ENCODE results near the gene RHOG. TPM values are rescaled to one million over a fixed set of nuclear protein-coding genes. Genes with fewer than 3 reads are reported as not detected.

Gene RHOG
- total RNA-seq, result 57.2 TPM

DNA sequence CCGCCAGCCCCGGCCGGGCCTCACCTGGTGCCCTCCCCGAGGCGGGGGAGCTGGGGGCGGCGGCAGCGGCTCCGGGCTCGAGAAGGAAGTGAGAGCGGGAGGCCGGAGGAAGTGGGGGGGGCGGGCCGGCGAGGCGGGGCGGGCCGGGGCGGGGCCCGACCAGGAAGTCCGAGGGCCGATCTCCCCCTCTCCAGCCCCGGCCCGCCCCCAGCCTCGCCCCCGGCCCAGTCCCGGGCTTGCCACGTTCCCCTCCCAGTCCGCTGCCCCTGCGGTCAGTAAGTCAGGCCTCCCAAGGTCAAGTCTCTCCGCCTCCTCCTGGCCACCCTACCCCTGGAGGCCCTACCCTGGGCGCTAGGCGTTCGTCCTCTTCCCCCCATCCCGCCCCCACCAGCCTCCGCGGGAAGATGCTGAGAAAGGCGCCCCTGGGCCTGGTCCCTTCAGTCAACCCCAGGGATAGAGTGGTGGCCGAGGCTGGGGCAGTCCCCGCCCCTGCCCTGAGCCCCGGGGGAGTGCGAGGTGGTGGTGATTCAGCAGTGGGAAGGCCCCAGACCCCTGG, at the start of gene RHOG:
TSS of gene RHOG (minus strand) at position 90 of the 556 bp plus-strand sequence. CDS start 12,821 bp downstream, outside the sequence.
- peak; percentile 74 for DNase-seq (ENCODE audit: low spot score)

DNA sequence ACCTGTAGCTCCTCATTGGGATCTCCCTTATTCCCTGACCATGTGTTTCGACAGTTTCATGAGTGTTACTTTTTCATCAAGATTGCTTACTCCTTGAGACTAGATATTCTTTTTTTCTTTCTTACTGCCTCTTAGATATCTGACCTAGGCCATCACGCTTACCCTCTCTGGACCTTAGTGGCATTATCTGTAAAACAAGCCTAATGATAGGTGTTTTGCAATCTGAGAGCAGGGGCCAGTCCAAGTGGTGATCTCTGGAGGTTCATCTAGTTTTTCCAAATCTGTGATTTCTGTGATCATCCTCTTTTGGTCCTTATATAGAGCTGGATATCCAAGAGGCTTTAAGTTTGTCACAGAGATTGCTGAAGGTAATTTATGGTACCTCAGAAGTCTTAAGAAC, 49.3 kb upstream of the RHOG start:
- no peak for DNase-seq (ENCODE audit: low spot score)

DNA sequence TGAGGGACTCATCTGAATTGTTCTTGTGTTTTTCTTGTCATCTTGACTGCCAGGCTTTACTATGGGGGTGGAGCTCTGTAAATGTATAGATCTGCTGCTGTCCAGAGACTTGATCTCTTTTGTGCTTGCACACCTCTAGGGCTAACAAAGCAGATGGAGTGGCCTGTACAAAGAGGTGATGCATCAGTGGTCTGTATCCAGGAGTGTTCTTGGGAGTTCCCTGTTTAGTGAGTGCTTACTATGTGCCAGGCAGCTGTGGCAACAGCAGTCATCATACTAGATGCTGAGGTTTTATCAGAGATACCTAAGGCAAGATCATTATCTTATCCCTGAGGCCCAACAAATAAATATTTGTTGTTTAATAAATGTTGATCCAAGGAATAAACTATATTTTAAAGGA, 48.1 kb upstream of the RHOG start:
- DNase-seq (ENCODE audit: low spot score), result no peak

DNA sequence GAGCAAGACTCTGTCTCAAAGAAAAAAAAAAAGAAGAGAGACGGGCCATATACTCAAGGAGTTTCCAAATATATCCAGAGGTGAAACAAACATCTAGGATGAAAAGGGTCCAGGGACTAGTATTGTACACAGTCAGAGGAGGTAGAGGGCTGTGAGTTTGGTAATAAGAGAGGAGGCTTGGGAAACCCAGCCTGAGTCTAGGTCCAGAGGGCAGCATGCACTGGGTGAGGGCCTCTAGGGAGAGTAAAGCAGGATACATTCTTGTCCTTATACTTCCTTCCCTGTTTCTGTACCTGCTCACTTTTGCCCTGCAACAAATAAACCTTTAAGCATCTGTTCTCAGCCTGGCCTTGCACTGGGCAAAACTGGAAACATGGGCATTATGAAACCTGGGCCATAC, 46.2 kb upstream of the RHOG start:
- no peak for DNase-seq (ENCODE audit: low spot score)

DNA sequence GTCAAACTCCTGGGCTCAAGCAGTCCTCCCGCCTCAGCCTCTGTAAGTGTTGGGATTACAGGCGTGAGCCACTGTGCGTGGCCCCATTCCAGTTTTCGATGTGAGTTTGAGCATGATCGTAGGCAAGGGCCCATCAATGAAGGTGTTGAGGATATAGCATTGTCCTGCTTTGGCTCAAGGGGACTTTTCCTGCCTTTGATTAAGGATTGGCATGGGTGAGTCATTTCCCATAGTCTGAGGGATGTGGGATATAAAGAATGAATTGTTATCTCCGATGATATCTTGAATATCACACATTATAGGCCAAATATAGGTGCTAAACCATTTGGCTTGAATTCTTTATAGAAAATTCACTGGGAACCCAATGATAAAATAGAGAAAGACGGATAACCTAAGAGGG, 45.1 kb upstream of the RHOG start:
- no peak for DNase-seq (ENCODE audit: low spot score)

DNA sequence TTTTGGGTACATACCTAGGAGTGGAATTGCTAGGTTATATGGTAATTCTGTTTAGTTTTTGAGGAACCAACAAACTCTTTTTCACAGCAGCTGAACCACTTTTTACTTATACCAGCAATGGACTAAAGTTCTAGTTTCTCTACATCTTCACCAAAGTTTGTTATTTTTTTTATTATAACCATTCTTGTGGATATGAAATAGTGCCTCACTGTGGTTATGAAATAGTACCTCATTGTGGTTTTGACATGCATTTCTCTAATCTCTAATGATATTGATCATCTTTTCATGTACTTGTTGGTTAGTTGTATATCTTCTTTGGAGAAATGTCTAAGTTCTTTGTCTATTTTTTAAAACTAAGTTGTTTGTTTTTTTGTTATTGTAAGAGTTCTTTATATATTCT, 41.9 kb upstream of the RHOG start:
- DNase-seq (ENCODE audit: low spot score), result no peak

DNA sequence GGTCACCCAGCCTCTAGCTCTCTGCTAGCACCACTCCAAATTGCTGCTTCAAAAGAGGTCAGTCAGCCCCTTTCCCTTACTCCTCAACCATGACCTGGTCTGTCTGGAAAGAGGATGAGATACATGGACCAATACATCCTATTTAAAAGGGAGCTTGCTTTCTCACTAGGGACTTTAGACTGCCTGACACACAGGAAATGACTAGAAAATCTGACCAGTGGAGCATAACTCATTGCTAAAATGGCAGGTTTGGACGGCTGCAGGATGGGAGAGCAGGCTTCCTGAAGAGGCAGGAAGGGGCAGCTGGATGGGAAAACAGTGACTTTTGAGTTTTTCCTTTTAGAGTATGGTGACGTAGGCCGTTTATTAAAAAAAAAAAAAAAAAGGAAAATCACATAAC, 40.0 kb upstream of the RHOG start:
- no peak for DNase-seq (ENCODE audit: low spot score)

DNA sequence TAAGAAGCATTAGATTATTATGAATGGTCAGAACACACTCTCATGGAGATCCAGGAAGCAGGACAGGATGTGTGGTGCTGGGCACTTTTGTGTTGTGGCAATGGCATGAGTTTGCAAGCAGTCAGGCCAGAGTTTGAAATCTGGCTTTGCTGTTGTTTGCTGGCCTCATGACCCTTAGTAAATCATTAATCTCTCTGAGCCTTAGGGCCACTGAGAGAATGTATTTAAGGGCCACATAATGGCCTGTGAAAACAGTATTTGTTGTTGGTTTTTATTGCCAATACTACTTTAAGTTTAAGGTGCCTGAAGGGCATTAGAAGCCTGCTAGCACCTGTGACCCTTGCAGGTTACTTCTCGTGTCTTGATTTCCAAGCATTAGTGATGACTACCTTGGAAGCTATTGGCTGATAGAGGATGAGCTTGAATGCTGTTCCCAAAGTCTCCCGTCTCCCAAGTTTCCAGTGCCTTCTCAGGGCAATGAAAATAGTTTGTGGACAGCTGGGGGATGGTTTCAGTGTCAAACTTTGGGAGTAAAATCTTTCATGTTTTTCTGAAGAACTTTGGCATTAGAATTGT, 39.3 kb upstream of the RHOG start:
- peak; percentile 42 for DNase-seq (ENCODE audit: low spot score)

DNA sequence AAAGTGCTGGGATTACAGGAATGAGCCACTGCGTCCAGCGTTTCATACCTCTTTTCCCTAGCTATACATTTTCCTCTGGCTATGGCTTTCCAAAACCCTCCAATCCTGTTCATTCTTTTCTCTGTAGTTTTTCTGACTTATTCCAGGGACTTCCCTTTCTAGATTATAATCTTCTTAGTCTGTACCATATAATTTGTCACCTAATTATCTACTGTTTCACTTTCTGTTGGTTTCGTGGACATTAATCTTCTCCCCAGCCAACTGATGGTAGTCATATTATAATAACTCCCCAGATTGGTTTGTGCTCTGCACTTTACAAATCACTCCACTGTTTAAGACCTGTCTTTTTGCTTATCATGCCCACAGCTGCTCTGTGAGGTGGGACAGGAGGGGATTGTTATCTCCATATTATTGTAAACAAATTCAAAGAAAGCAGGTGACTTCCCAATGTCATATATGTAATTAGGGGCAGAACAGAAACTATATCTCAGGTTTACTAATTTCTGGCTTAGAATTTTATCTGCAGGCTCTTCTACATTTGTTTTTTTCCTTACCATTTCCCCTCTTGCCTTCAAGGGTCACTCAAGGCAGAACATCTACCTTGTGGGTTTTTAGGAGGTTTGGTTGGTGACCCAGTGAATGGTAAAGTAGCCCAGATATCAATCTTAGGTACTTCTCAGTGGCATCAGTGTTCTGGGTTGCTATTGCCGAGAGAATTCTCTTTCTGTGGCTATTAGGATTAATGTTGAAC, 38.6 kb upstream of the RHOG start:
- no peak for DNase-seq (ENCODE audit: low spot score)

DNA sequence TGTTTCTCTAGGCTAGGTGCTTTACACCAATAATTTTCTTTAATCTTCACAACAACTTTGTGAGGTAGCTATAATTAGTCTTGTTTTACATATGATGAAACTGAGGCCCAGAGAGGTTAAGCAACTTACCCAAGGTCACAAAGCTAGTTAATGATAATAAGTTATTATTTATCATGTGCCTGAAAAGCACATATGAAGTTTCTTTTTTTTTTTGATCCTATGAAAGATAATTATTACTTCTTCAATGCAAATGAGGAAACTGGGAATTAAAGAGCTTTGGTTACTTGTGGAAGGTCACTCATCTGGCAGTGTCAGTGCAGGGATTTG, 37.5 kb upstream of the RHOG start:
- no peak for DNase-seq (ENCODE audit: low spot score)

DNA sequence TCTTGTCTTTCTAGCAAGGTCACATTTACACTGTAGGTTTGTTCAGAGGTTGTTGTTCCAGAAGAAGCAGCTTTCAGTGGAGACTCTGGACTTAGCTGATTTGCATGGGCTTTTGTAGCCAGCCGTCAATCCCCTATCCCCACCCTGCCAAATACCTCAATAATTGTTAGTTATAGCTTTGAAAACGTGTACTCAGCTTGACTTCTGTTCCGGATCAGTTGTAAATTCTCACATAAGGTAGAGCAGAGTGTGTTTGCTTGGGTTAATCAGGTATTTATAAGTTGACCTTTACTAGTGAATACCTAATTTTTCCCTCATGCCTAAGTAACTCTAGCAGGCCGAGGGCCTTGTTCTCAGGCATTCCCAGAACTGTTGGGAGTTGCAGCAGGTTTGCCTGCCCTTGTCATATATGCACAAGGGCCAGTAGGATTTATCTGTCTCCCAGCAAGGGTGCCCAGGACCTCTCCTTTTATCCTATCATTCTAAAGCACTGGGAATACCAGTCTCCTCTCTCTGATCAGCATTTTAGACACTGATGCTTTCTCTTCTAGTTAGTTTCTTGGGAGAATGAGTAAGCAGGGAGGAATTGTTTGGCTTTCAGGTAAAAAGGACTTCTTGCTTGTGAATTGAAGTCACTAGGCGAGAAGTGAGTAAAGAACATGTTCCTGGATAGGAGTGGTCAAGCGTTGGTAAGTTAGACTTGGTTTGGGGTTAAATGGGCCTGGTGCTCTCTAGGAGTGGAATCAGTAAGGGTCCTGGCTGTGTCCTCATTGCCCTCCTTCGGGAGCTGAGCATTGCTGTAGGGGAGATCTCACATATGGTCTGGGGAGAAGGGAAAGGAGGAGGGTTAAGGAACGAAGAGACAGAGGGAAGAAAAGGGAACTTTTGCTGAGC, 36.9 kb upstream of the RHOG start:
- no peak for DNase-seq (ENCODE audit: low spot score)

DNA sequence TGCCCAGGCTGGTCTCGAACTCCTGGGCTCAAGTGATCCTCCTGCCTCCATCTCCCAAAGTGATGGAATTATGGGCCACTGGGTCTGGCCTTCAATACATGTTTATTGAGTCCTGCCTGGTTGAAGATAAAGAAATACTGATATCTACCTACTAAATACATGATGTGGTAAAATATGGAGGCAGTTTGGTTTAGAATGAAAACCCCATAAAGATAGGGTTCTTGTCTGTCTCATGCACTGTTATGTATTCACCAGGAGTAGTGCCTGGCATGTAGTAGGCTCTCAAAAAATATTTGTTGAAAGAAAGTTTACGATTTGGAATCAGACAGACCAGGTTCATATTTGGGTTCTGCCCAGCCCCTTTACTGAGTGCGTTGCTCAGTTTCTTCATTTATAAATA, 35.9 kb upstream of the RHOG start:
- no peak for DNase-seq (ENCODE audit: low spot score)

DNA sequence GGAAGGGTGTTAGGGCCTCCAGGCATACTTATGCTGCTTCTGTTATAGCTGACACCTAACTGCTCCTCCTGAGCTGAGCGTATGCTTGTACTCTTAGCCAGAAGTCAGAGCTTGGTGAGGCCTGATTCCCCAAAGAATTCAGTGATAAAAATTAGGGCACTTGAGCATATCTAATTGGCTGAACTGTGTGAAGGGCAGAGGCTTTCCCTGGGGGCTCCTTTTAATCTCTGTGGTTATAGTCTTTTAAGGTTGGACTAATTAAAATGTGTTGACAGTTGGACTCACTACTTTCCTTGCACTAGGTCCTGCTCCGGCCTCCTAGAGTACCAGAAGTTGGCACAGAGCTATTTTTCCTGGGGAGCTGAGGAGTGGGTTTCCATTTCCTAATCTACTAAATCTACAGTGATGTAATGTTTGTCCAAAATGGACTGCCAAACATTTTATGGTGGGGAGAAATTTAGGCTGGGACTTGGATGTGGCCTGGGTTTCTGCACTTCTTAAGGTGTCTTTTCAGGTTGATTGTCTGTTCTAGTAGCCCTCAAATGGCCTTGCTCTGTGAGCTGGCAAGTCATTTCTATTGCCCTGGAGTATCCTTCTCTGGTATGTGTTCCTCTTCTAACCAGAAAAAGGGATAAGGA, 33.1 kb upstream of the RHOG start:
- no peak for DNase-seq (ENCODE audit: low spot score)

DNA sequence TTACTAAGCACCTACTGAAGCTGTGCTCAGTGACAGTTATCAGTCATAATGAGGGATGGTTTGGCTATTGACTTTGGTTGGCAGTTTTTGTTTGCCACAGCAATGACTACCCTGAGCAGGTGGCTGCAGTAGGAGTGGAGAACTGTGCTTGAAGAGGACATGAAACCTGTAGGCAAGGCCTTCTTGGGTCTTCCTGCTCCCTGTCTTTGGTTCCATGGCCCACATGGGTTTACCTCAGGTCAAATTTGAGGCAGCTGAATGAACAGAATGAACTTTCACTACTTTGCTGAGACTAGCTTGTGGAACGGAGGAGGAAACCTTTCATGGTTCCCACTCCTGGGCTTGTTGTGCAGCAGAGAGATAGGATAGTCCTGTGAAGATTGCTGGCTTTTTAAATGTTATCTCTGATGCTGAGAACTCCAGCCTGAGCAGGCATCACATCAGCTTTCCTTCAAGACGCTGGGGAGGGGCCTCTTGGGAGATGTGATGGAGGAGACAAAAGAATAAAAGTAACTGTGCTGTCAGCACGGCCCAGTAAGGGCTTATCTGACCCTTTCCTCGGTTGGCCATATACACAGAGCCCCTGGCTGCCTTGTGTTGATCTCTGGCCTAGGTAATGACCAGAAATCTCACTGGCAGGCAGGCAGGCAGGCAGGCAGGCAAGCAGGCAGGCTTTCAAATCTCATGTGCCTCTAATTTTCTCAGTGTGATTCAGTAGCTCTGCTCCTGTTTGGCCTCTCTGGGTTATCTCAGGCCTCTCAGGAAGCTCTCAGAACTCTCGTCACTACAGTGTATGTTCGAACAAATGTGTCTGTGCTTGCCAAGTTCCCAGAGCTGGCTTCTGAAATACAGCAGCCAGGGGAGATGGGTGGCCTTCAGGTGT, 26.7 kb upstream of the RHOG start:
- peak; percentile 20 for DNase-seq (ENCODE audit: low spot score)

DNA sequence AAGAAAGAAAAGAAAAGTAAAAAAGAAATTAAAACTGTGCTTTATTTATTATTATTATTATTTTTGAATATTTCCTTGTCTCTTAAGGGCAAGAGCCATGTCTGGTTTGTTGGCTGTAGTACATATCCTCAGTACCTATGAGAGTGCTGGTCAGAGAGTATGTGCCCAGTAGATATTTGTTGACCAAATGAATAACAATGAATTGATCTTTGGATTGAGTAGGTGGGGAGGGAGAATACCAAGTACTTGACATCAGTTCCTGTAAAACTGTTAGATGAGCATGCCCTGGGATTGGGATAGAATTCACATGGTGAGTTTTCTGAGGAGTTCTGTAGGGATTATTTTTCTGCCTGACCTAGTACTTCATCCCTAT, 26.1 kb upstream of the RHOG start:
- no peak for DNase-seq (ENCODE audit: low spot score)

DNA sequence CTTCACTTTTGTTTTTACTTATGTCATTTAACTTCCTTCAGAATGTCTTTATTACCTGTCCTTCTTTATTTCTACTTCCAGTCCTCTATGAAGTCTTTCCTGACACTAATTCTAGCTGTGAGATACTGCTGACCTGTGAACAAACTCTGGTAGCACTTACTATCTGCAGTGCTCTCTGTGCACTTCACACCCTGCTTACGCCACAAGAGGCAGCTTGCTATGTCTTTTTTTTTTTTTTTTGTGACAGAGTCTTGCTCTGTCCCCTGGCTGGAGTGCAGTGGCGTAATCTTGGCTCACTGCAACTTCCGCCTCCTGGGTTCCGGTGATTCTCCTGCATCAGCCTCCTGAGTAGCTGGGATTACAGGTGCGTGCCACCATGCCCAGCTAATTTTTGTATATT, 25.4 kb upstream of the RHOG start:
- DNase-seq (ENCODE audit: low spot score), result no peak

DNA sequence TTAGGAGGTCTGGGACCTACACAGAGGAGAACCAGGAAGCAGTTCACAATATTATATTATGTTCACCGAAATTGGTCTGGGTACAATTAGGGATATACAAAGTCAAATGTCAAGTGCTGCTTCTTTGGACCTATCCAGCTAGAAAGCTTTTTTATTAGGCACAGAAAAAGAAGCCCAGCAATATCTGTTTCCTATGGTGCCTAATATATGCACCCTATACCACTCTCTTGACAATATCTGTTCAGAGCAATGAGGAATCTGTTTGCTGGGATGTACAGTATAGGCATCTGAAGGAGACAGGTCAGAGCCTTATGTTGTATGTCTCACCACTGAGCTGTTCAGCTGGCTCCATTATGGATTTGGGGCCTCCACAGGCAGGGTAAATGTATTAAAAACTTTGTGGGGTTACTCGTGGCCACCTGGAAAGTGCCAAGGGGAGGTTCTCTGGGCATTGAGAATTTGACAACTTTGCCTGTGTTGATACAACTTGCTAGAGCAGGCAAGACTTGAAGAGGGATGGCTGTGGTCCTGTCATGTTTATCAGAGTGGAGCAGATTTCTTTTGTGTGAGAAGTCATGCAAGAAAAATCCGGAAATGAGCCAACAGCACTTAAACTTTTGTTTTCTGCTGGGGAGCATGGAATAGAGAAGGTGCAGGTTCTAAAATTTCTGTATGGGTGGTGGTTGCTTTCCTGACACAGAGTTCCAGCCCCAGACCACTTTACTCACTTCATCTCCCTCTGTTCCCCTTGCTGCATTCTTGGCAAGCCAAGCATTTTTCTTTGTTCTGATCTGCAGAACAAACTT, 24.8 kb upstream of the RHOG start:
- no peak for DNase-seq (ENCODE audit: low spot score)

DNA sequence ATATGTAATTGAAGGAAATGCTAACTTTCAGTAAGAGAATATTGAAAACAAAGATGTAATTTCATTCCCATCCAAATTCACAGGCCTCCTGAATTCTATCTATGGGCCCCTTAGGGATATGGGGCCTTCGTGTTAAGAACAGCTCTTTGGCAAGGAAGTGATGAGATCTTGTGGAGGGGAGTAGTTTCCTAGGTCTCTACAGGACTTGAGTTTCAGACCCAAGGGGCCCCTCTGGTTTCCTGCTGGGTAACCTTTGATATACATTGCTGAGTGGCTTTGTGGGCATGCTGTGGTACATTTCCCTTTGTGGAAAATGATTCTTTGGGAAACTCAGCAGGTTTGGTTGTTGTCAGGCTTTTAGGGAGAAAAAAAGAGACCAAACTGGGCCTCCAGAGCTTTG, 20.9 kb upstream of the RHOG start:
- DNase-seq (ENCODE audit: low spot score), result no peak

DNA sequence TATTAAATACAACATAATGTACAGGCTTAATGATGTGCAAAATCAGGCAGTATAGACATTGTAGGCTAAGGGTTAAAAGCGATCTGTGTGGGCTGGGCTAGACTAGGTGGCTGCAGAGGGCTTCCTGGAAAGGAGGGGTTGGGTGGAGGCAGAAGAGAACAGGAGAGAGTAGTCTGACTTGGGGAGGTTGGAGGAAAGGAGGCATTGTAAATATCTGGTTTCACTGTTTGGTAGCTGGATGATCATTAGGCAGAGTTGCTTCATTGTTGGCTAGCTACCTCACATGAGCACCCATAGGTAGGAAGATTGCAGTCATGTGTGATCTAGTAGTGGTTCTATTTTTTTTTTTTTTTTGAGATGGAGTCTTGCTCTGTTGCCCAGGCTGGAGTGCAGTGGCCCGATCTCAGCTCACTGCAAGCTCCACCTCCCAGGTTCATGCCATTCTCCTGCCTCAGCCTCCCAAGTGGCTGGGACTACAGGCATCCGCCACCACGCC, 20.2 kb upstream of the RHOG start:
- peak; percentile 40 for DNase-seq (ENCODE audit: low spot score)

DNA sequence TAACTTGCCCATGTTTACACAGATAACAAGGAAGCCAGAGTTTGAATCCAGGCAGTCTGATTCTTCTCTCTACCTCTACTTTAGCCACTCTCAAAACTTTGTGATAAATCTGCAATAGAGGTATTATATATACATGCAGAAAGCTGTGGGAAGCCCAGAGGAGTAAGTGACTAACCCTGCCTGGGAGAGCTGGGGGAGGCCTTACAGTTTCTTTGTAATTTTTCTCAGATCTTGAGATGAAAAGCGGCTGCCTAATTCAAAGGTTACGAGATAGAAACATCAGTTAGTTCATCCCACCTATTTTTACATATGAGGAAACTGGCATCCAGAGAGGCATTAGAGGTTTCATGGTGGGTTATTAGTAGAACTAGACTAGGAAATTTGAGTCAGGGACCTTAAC, 19.6 kb upstream of the RHOG start:
- no peak for DNase-seq (ENCODE audit: low spot score)

Measured in mucosa of gallbladder (tissue), 1 donor.